COLO668 (cell line): ENCODE results near the gene CUX1.
"Not testable (repeated sequence)": the region's sequence is repeated elsewhere in the genome, so short reads cannot be mapped to it uniquely, and the experiment has no call there.

ENCODE experiments used
- DNase-seq: peaks from one replicate; lab custom pipeline; 2025; ENCODE audit not compliant: unreplicated experiment; lab: John Stamatoyannopoulos, UW

The CUX1 gene

DNA sequence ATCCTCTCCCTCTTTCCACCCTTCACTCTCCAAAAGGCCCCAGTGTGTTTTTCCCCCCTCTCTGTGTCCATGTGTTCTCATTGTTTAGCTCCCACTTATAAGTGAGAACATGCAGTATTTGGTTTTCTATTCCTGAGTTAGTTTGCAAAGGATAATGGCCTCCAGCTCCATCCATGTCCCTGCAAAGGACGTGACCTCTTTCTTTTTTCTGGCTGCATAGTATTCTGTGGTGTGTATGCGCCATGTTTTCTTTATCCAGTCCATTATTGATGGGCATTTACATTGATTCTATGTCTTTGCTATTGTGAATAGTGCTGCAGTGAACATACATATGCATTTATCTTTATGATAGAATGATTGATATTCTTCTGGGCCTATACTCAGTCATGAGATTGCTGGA lies 31.9 kb downstream of the CUX1 start:
- not testable (repeated sequence) for DNase-seq

DNA sequence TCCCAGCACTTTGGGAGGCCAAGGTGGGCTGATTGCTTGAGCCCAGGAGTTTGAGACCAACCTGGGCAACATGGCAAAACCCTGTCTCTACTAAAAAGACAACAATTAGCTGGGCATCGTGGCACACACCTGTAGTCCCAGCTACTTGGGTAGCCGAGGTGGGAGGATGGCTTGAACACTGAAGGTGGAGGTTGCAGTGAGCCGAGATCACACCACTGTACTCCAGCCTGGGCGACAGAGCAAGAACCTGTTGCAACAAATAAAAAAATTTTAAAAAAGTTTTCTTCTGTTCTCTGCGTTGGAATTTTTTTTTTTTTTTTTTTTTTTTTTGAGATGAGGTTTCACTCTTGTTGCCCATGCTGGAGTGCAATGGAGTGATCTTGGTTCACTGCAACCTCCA lies 34.9 kb downstream of the CUX1 start:
- not testable (repeated sequence) for DNase-seq

DNA sequence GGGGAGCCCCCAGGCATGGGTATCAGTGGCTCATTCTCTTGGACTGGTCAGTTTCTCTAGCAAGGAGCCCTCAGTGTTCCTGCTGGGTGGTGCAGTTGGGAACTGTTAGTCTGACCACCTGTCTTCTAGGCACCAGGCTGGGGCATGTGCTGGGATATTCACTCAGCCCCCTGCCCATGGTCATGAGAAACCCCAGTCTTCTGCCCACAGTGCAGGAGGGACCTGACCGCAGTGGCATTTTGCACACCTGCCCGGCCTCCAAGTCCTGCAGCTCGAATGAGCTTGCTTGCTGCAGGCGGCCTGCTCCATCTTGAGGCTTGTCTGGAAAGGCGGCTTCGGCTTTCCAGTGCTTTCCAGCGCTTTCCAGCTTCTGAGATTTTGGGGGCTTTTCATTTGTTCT lies 36.3 kb downstream of the CUX1 start:
- DNase-seq = no peak

GRCh38 chr7:101854084-101854865 lies 36.8 kb downstream of the CUX1 start:
- DNase-seq = no peak

DNA sequence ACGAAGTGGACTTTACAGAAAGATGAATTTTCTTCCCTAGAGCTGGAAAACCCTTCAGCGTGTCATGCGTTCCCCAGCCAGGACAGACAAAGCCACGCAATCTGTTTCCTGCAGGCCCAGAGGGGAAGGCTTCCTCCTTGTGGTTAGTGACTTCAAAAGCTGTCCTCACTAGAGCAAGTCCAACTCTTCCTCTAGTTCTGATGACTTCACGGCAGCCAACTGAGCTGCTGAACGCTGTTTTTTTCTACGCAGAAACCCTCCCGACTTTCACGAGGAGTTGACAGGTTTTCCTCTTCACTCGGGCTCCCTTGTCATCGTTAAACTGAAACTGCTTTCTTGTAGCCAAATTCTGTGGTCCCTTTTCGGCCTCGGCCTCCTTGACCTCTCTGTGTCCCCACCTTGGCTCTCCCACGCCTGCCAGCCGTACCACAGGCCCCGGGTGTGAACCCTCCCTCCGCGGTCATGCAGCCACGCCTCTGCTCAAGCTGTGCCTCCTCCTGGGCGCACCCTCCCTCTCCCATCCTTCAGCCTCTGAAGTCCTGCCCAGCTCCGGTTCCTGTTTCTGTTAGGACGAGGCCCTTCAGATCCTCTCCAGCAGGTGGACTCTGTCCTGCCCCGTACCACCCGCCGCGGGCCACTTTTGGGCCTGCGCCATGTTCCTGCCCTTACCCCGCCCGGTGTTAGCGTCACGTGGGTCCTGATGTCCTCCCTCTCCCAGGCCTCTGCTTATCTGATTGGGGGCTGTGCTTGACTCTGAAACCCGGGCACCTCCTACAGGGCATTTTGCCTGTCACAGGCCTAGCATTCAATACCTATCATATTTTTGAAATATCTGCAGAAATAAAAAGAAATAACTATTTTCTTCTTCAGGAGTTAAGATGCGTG lies 39.3 kb downstream of the CUX1 start:
- peak; percentile 19 for DNase-seq

GRCh38 chr7:101857358-101857811 lies 40.0 kb downstream of the CUX1 start:
- DNase-seq = no peak

DNA sequence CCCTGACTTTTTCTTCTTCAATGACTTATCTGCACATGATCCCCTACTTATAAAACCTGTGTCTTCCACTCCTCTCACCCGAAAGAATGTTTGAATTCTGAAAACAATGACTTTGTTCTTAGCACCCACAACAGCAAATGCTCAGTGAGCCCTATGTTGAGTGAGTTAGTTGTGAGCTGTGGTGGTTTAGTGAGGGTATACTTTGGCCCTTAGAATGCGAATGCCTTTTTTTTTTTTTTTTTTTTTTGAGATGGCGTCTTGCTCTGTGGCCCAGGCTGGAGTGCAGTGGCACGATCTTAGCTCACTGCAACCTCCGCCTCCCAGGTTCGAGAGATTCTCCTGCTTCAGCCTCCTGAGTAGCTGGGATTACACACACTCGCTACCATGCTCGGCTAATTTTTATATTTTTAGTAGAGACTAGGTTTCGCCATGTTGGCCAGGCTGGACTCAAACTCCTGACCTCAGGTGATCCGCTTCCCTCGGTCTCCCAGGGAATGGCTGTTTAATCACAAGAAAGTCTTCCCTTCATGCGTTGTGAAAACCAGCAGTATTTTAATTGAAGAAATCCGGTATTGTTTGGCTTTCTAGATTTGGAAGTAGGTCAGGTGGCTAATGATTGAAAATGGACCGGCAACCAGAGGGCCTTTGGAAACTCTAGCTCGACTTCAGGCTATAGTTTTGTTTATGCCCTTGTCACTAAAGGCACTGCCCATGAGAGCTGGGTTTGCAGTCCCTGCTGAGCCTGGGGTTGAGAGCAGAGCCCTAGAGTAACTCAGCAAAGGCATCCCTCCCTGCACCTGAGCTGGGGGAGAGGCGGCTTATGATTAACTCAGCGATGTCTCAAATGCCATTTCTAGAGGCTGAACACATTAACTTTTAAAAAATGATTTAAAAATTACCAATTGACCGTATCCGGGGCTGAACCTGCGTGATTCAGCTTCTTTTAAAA lies 41.3 kb downstream of the CUX1 start:
- no peak for DNase-seq

DNA sequence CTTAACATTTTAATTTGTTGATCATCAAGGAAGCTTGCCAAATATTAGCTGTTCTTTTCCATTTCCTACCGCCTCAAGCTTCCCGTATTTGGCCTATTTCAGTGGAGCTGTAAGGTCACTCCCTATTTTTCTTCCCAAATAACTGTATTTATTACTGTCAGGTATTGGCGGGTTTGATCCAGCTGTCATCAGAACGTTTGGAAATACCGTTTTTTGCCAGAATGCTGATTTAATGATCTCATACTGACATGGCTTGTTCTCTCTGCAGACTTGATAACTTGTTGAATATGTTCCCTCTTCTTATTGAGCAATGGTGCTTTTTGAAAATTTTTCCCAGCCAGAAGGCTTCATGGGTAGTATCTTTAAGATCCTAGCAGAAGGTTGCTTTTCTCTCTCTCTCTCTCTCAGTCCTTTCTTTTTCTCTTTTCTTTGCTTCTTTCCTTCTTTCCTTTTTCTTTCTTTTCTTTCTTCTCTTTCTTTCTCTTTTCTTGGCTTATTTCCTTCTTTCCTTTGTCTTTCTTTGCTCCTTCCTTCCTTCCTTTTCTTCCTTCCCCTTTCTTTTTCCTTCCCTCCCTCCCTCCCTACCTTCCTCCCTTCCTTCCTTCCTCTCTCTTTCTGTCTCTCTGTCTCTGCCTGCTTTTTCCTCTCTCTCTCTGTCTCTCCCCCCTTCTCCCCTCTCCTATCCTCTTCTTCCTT lies 42.1 kb downstream of the CUX1 start:
- no peak for DNase-seq

- no peak for DNase-seq
Measured at GRCh38 chr7:101860316-101861217, 43.1 kb downstream of the CUX1 start.

DNA sequence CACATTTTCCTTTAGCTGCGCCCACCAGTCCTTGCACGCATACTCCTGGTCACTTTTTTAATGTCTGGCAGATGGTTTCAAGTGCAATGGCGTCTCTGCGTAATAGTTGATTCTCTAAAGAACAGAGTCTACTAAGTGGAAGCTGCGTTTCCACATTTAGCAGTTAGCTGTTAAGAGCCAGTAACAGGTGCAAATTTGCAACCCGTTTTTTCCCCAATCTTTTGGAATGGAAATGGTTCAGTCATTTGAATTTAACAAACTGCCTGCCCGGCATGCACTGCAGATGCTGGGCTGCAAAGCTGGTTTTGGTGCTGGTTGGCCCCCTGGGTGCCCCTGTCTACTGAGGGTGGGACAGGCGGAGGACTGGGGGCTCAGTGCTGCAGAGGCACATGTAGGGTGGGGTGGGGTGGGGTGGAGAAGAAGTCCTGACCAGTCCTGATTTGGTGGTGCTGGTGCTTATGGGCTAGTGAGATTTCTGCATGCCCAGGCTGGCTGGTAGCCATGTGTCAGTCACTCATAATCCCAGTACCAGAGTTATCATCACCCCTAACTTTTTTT lies 43.9 kb downstream of the CUX1 start:
- no peak for DNase-seq

DNA sequence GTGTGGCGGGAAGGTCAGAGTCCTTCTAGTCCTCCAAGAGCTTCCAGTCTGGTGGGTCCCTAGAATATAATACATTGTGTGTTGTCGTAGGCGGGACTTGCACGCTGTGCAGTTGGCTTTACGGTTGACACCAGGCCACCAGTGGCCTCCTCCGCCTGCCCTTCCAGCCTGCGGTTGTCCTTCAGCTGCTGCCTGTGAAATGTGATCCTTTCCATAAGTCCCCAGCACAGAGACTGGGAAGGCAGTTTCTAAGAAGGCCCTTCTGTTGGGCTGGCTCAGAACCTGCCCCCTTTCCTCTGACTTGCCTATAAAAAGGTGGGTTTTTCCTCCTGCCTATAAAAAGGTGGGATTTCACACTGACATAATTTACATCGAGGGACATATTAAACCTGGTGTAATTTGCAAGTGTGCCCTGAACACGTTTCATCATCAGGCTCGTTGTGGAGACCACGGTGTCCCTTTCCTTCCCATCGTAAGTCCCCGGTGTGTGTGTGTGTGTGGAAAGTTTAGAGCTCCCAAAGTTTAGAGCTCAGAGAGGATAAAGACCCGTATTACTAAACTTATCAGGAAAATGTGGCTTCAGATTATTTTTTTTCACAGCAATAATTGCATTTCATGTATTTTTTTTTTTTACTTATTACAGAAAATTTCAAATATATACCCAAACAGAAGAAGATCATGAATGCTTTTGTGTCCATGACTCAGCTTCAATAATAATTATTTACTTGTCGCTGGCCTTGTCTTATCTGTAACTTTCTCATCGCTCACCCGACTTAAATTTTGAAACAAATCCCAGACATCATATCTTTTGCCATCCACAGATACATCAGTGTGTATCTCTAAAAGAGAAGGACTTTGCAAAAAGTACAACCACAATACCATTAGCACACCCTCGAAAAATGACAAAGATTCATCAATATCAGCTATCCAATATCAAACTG lies 45.1 kb downstream of the CUX1 start:
- peak; percentile 15 for DNase-seq

DNA sequence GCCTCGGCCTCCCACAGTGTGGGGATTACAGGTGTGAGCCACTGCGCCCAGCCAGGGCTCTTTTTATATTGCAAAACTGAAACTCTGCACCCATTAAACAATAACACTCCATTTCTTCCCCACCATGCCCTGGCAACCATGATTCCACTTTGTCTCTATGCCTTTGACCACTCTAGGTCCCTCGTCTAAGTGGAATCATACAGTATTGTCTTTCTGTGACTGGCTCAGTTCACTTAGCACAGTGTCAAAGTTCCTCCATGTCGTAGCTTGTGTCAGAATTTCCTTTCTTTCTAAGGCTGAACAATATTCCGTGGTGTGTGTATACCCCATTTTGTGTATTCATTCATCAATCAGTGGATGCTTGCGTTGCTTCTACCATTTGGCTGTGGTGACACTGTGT lies 46.2 kb downstream of the CUX1 start:
- DNase-seq = no peak

- DNase-seq = no peak
Measured at GRCh38 chr7:101864039-101864438, 46.6 kb downstream of the CUX1 start.

DNA sequence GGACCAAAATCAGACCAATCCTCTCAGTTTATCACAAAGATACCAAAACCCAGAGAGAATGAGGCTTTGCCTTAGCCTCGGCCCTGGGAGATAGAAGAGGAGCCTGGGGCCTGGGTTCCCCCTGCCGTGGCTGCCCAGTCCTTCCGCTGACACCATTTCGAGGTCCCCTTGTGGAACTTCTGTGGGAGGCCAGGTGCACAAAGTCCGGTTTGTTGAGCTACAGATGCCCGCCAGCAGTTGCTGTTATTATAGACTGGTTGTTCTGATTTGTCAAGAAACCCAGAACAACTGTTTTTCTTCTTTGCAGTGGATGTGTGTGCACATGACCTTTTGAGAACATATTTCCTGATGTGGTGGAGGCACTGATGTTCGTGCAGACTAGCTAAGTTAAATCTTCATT lies 47.6 kb downstream of the CUX1 start:
- no peak for DNase-seq

GRCh38 chr7:101865455-101865854 lies 48.0 kb downstream of the CUX1 start:
- DNase-seq = no peak

- DNase-seq = no peak
Measured at GRCh38 chr7:101866328-101866727, 48.9 kb downstream of the CUX1 start.

- no peak for DNase-seq
Measured at GRCh38 chr7:101867265-101867664, 49.8 kb downstream of the CUX1 start.

DNA sequence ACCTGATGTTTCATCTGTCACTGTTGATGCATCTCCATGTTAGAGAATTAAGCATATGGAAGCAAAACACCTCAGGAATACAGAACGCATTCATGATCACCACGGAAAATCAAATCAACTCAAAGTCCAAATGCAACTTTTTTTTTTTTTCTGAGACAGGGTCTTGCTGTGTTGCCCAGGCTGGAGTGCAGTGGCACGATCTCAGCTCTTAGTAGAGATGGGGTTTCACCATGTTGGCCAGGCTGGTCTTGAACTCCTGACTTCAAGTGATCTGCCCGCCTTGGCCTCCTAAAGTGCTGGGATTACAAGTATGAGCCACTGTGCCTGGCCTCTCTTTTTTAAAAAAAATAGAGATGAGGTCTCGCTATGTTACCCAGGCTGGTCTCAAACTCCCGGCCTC lies 50.3 kb downstream of the CUX1 start:
- DNase-seq = not testable (repeated sequence)
